ENCODE data around the gene OPRL1. TPM values are rescaled to one million over a fixed set of nuclear protein-coding genes. Genes with fewer than 3 reads are reported as not detected.

The OPRL1 gene
- polyA plus RNA-seq, 1 of the 3 experiments (the other 2 are of a cell fraction), result 1.8 TPM

DNA sequence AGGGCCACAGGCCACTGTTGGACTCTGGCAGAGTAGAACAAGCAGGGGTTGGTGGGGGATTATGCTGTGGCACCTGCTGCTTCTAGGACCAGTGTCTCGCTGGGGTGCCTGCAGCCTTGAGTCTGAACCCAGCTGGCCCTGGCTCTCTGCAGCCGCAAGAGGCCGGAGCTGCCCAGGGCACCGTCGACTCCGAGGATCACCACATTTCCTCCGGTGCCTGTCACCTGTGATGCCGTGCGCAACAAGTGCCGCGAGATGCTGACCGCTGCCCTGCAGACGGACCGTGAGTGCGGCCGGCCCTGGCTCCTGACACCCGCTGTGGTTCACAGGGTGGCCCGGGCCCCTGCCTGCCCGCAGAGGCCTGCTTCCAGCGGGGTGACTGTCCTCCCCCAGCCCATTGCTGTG, 10.7 kb upstream of the OPRL1 start (continued):
- TF ChIP-seq, protein P1, sequence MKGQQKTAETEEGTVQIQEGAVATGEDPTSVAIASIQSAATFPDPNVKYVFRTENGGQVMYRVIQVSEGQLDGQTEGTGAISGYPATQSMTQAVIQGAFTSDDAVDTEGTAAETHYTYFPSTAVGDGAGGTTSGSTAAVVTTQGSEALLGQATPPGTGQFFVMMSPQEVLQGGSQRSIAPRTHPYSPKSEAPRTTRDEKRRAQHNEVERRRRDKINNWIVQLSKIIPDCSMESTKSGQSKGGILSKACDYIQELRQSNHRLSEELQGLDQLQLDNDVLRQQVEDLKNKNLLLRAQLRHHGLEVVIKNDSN (IDR thresholded peaks at IDR 0.05; ENCODE audit: borderline replicate concordance, low read depth), result no peak
- TF ChIP-seq GATA2 (CRISPR knock-in tag; IDR thresholded peaks at IDR 0.05) (no peak), EZH2phosphoT487 (IDR thresholded peaks at IDR 0.05; ENCODE audit: borderline replicate concordance, low read depth) (no peak), JUND (IDR thresholded peaks at IDR 0.05) (no peak), YY1 (IDR thresholded peaks at IDR 0.05; ENCODE audit: low read depth) (no peak)
- TF ChIP-seq, protein P2, sequence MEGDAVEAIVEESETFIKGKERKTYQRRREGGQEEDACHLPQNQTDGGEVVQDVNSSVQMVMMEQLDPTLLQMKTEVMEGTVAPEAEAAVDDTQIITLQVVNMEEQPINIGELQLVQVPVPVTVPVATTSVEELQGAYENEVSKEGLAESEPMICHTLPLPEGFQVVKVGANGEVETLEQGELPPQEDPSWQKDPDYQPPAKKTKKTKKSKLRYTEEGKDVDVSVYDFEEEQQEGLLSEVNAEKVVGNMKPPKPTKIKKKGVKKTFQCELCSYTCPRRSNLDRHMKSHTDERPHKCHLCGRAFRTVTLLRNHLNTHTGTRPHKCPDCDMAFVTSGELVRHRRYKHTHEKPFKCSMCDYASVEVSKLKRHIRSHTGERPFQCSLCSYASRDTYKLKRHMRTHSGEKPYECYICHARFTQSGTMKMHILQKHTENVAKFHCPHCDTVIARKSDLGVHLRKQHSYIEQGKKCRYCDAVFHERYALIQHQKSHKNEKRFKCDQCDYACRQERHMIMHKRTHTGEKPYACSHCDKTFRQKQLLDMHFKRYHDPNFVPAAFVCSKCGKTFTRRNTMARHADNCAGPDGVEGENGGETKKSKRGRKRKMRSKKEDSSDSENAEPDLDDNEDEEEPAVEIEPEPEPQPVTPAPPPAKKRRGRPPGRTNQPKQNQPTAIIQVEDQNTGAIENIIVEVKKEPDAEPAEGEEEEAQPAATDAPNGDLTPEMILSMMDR (IDR thresholded peaks at IDR 0.05), result no peak

DNA sequence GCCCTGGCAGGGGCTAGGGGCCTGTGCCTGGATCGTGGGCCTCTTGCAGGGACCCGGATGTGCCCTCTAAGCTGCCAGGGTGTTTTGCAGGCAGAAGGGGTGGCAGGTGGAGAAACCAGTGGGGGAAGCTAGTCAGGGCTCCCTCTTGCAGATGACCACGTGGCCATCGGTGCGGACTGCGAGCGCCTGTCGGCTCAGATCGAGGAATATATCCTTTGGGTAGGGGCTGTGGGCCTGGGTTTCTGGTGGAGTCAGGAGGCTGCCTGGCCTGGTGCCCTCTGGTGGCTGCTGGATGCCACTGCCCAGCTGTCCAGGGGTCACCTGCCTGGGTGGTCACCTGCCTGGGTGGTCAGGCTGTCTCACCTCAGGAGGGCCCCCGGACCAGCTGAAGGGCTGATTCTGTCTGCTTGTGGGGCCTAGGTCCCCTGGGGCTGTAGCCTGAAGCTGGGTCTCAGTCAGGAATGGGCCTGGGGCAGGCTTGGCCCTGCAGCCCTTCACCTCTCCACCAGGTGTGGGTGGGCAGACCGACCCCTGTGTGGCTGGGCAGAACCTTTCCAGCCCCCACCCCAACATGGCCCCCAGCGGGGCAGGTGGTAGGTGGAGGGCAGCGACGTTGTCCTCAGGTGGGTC, 10.2 kb upstream of the OPRL1 start:
- WGBS (ENCODE audit: low lambda C conversion rate), result no CpG with 5 or more reads among the region's 14 CpGs
- TF ChIP-seq TCF12 (IDR thresholded peaks at IDR 0.05), result no peak
- no peak for TF ChIP-seq FOXM1 (IDR thresholded peaks at IDR 0.05; ENCODE audit: low read depth)
- no peak for TF ChIP-seq NFIC (IDR thresholded peaks at IDR 0.05; ENCODE audit: borderline replicate concordance)
- no peak for TF ChIP-seq YY1 (IDR thresholded peaks at IDR 0.05; ENCODE audit: low read depth)
- TF ChIP-seq SMC3 (IDR thresholded peaks at IDR 0.05; ENCODE audit: low read depth, low read length), result peak; percentile 43
- TF ChIP-seq TAF1 (IDR thresholded peaks at IDR 0.05; ENCODE audit: borderline replicate concordance, low read depth, low read length), result no peak
- TF ChIP-seq, protein P3, sequence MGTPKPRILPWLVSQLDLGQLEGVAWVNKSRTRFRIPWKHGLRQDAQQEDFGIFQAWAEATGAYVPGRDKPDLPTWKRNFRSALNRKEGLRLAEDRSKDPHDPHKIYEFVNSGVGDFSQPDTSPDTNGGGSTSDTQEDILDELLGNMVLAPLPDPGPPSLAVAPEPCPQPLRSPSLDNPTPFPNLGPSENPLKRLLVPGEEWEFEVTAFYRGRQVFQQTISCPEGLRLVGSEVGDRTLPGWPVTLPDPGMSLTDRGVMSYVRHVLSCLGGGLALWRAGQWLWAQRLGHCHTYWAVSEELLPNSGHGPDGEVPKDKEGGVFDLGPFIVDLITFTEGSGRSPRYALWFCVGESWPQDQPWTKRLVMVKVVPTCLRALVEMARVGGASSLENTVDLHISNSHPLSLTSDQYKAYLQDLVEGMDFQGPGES (IDR thresholded peaks at IDR 0.05; ENCODE audit: low read depth, low read length), result no peak
- TF ChIP-seq, protein P2 (IDR thresholded peaks at IDR 0.05), result peak; percentile 76
- TF ChIP-seq TEAD4 (IDR thresholded peaks at IDR 0.05; ENCODE audit: borderline replicate concordance, insufficient read depth), result no peak
- no peak for TF ChIP-seq GATA2 (CRISPR knock-in tag; IDR thresholded peaks at IDR 0.05)
- TF ChIP-seq ELF1 (IDR thresholded peaks at IDR 0.05), result no peak
- TF ChIP-seq MEF2A (IDR thresholded peaks at IDR 0.05; ENCODE audit: borderline replicate concordance, low read depth), result no peak
- TF ChIP-seq RAD21 (IDR thresholded peaks at IDR 0.05; ENCODE audit: low read length), result peak; percentile 41
- TF ChIP-seq MXI1 (IDR thresholded peaks at IDR 0.05; ENCODE audit: low read depth, low read length), result no peak
- TF ChIP-seq RCOR1 (IDR thresholded peaks at IDR 0.05; ENCODE audit: low read length), result no peak
- TF ChIP-seq JUND (IDR thresholded peaks at IDR 0.05), result no peak
- H3K9me3 ChIP-seq, result no peaks in the 10 kb centered on the region
- H3K27me3 ChIP-seq (ENCODE audit: insufficient read depth), result no peaks in the 10 kb centered on the region
- H3K9me2 ChIP-seq, result no peaks in the 10 kb centered on the region
- H4K20me1 ChIP-seq (ENCODE audit: insufficient read depth), result no peaks in the 10 kb centered on the region
- no peak overlapping the region; a peak in 1 of 4 replicates for H3K4me3 ChIP-seq (ENCODE audit: low read depth in 2 of 2, low read length in 1 of 2)
- no peak overlapping the region for H3K4me2 ChIP-seq
- POLR2A ChIA-PET, result no interaction called here
- H3K4me1 ChIP-seq (ENCODE audit: control insufficient read depth in 1 of 2, insufficient read depth in 2 of 2, low read depth in 1 of 2, low read length in 1 of 2), result peaks cover 0 to 4% of the 10 kb centered on the region in 2 experiments; a peak in 1 of 4 replicates
- H2AFZ ChIP-seq (ENCODE audit: low read depth), result no peak overlapping the region
- H3K36me3 ChIP-seq (replicated peaks in 1 of 2; ENCODE audit: control insufficient read depth in 1 of 2, insufficient read depth in 2 of 2, low read length in 1 of 2), result peaks cover 0 to 17% of the 10 kb centered on the region in 2 experiments
- H3K79me2 ChIP-seq (ENCODE audit: insufficient read depth), result no peaks in the 10 kb centered on the region
- no peak overlapping the region for H3K27ac ChIP-seq (ENCODE audit: low read depth in 2 of 2, low read length in 1 of 2)
- H3F3A ChIP-seq (replicated peaks; ENCODE audit: insufficient read depth), result no peaks in the 10 kb centered on the region
- CTCF ChIA-PET, result interaction anchor here (0.6 to 2.9 kb wide), 22 partner anchors 8 to 194 kb away, joined by 3 to 21 read pairs (median 4); partner anchors contain the start of genes DNAJC5, LKAAEAR1, OPRL1 and RGS19
- DNase-seq, result peak; percentile 89
- no peak overlapping the region for H3K9ac ChIP-seq
